IPS-18a (cell line): ENCODE results near the gene CRTC2.

Experiments
- H3K27ac ChIP-seq: one replicate; pipeline ENCODE4 v1.5.1; 2013; ENCODE audit warnings: low read length
- H3K27me3 ChIP-seq: one replicate; pipeline ENCODE4 v1.6.1; 2013; ENCODE audit warnings: mild to moderate bottlenecking, low read length; ENCODE audit not compliant: control insufficient read depth, insufficient read depth
- H3K36me3 ChIP-seq: one replicate; pipeline ENCODE4 v1.6.1; 2013; ENCODE audit warnings: low read depth, low read length; ENCODE audit not compliant: control insufficient read depth
- H3K4me1 ChIP-seq: one replicate; pipeline ENCODE4 v1.6.1; 2013; ENCODE audit warnings: low read depth, low read length; ENCODE audit not compliant: control insufficient read depth
- H3K4me3 ChIP-seq: one replicate; pipeline ENCODE4 v1.5.1; 2013; ENCODE audit warnings: low read length
- H3K9ac ChIP-seq: one replicate; pipeline ENCODE4 v1.6.1; 2013; ENCODE audit warnings: mild to moderate bottlenecking, low read length, moderate library complexity
- H3K9me3 ChIP-seq: one replicate; pipeline ENCODE4 v1.6.1; 2013; ENCODE audit warnings: low read depth, low read length; ENCODE audit not compliant: control insufficient read depth

The CRTC2 gene

GRCh38 chr1:153942766-153943549, 15.5 kb downstream of the CRTC2 start:
- no peaks in the 10 kb centered on the region for H3K27me3 ChIP-seq
- H3K4me1 ChIP-seq: peaks cover 11% of the 10 kb centered on the region
- no peaks in the 10 kb centered on the region for H3K9me3 ChIP-seq
- peaks cover 25% of the 10 kb centered on the region for H3K36me3 ChIP-seq
- H3K27ac ChIP-seq: no peak overlapping the region
- H3K9ac ChIP-seq: no peak overlapping the region
- no peak overlapping the region for H3K4me3 ChIP-seq

GRCh38 chr1:153941826-153942725, 16.3 kb downstream of the CRTC2 start:
- no peaks in the 10 kb centered on the region for H3K27me3 ChIP-seq
- H3K27ac ChIP-seq: no peak overlapping the region
- H3K9ac ChIP-seq: no peak overlapping the region
- no peak overlapping the region for H3K4me3 ChIP-seq
- peaks cover 30% of the 10 kb centered on the region for H3K36me3 ChIP-seq
- no peaks in the 10 kb centered on the region for H3K9me3 ChIP-seq
- H3K4me1 ChIP-seq: peaks cover 9% of the 10 kb centered on the region

- H3K4me1 ChIP-seq: peaks cover 4% of the 10 kb centered on the region
- no peaks in the 10 kb centered on the region for H3K27me3 ChIP-seq
- no peak overlapping the region for H3K27ac ChIP-seq
- H3K36me3 ChIP-seq: peaks cover 43% of the 10 kb centered on the region
- no peak overlapping the region for H3K4me3 ChIP-seq
- H3K9me3 ChIP-seq: no peaks in the 10 kb centered on the region
- no peak overlapping the region for H3K9ac ChIP-seq
Measured at GRCh38 chr1:153940756-153941155, 17.7 kb downstream of the CRTC2 start.

DNA sequence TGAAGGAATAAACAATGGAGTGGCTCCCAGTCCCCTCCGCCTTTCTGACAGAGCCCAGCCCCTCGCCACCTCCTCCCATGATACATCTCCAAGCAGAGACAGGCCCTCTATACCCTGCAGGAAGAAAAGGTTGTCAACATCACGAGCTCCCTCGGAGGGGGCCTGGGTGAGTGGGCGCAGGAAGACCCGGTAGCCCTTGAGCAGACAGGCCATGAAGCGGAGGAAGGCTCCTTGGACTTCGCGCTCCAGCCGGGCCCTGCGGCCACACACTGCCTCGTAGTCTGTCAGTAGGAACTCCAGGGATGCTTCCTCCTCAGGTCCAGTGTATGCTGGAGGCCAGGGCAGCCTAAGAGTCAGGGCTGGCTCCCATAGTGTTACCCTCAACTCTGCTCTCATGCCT, 18.9 kb downstream of the CRTC2 start:
- Histone ChIP-seq H3K36me3 (peaks cover 53% of the 10 kb centered on the region), H3K27ac (no peak overlapping the region), H3K27me3 (no peaks in the 10 kb centered on the region)

DNA sequence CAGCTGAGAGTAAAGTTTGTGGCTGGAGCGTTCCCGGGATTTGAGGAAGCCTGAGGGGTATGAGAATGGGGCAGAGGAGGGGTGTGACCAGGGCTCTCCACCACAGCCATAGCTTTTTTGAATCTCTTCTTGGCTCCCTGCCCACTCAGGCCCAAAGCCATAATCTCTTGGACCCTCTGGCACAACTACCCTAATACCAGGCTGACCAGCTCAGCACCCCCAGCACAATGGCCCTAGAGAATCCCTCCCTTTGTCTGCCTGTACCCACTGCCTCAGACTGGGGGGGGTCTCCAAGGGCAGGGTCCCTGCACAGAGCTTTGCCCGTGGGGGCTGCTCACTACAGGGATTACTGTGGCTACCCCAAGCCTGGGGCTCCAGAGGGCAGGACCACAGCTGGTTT, 19.4 kb downstream of the CRTC2 start:
- Histone ChIP-seq H3K36me3 (peaks cover 58% of the 10 kb centered on the region), H3K9ac (no peak overlapping the region), H3K4me1 (no peaks in the 10 kb centered on the region)

More for the DNA sequence above, 18.9 kb downstream of the CRTC2 start:
- Histone ChIP-seq H3K4me1 (no peaks in the 10 kb centered on the region), H3K9ac (no peak overlapping the region), H3K4me3 (no peak overlapping the region), H3K9me3 (no peaks in the 10 kb centered on the region)

GRCh38 chr1:153937331-153937730, 21.1 kb downstream of the CRTC2 start:
- no peak overlapping the region for H3K4me3 ChIP-seq
- H3K36me3 ChIP-seq: peaks cover 60% of the 10 kb centered on the region
- no peak overlapping the region for H3K27ac ChIP-seq
- no peaks in the 10 kb centered on the region for H3K27me3 ChIP-seq
- H3K9me3 ChIP-seq: no peaks in the 10 kb centered on the region
- H3K4me1 ChIP-seq: no peaks in the 10 kb centered on the region
- no peak overlapping the region for H3K9ac ChIP-seq

More for the DNA sequence above, 19.4 kb downstream of the CRTC2 start:
- H3K9me3 ChIP-seq: no peaks in the 10 kb centered on the region
- no peaks in the 10 kb centered on the region for H3K27me3 ChIP-seq
- H3K27ac ChIP-seq: no peak overlapping the region
- no peak overlapping the region for H3K4me3 ChIP-seq

DNA sequence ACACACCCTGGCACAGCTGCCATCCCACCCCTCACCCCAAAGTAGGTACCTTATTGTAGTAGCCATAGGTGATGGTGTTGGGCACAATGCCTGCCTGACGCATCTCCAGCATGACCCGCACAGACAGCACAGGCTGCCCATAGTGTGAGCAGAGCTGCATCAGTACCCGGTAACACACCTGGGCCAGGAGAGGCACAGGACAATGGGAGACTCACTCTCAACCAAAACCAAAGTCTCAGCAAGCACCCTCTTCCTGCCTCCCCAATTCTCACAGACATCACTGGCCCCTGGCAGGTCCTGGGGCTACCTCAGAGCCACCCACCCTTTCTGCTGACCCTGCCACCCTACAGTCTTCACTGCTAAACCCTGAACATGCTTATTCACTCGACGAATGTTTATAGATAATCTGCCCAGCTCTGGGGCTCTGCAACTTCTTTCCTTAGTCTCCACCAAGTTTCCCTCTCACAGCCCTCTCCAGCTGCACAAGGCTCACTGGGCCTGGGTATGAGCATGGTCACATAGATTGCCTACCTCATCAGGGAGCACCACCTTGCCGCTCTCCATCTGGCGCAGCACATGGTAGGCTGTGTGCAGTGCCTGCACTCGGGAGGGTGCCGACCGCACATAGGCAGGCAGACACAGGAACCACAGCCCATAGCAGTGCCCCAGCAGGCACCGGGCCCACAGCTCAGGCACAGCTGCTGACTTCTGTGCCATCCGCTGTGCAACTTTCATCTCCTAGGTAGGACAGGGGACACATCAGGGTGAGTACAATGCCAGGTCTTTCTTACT, 22.2 kb downstream of the CRTC2 start:
- Histone ChIP-seq H3K4me1 (no peaks in the 10 kb centered on the region), H3K27ac (no peak overlapping the region), H3K4me3 (no peak overlapping the region), H3K36me3 (peaks cover 57% of the 10 kb centered on the region), H3K9ac (no peak overlapping the region), H3K9me3 (no peaks in the 10 kb centered on the region), H3K27me3 (no peaks in the 10 kb centered on the region)

GRCh38 chr1:153934746-153935145, 23.7 kb downstream of the CRTC2 start:
- H3K4me3 ChIP-seq: no peak overlapping the region
- H3K27ac ChIP-seq: no peak overlapping the region
- H3K9me3 ChIP-seq: no peaks in the 10 kb centered on the region
- peaks cover 58% of the 10 kb centered on the region for H3K36me3 ChIP-seq
- H3K9ac ChIP-seq: no peak overlapping the region
- H3K4me1 ChIP-seq: no peaks in the 10 kb centered on the region
- no peaks in the 10 kb centered on the region for H3K27me3 ChIP-seq

- Histone ChIP-seq H3K36me3 (peaks cover 59% of the 10 kb centered on the region), H3K4me3 (no peak overlapping the region), H3K4me1 (no peaks in the 10 kb centered on the region), H3K9ac (no peak overlapping the region), H3K27me3 (no peaks in the 10 kb centered on the region), H3K9me3 (no peaks in the 10 kb centered on the region), H3K27ac (no peak overlapping the region)
Measured at GRCh38 chr1:153933955-153934354, 24.5 kb downstream of the CRTC2 start.

- Histone ChIP-seq H3K27ac (no peak overlapping the region), H3K36me3 (peaks cover 59% of the 10 kb centered on the region), H3K4me3 (no peak overlapping the region), H3K9me3 (no peaks in the 10 kb centered on the region), H3K27me3 (no peaks in the 10 kb centered on the region), H3K4me1 (no peaks in the 10 kb centered on the region), H3K9ac (no peak overlapping the region)
Measured at GRCh38 chr1:153933430-153933829, 25.0 kb downstream of the CRTC2 start.
